GM12801 (cell line): ENCODE data around the gene AP4E1.

ENCODE experiments used
- TF ChIP-seq, protein P1 (sequence below): IDR thresholded peaks from one replicate; pipeline ENCODE4 v1.5.1; 2011; ENCODE audit warnings: control low read depth; ENCODE audit not compliant: insufficient read length; ENCODE audit errors: extremely low read depth

The AP4E1 gene

DNA sequence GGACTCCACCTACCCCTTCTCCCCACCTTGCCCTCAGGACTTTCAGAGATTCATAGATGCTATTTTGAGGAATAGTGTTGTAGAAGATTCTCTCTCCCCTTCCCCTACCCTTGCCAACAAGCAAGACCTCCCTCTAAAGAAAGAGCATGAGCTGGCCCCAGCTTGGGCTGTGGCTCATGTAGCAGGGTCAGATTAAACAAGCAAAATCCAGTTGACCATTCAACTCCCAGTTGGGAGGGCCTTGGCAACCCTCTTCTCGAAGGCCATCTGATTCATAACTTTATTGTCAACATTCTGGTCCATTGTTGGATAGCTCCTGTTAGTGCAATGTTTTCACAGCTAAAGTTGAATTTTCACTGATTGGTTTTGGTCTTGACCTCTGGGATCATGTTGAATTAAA lies 145.1 kb downstream of the AP4E1 start:
- TF ChIP-seq, protein P1, sequence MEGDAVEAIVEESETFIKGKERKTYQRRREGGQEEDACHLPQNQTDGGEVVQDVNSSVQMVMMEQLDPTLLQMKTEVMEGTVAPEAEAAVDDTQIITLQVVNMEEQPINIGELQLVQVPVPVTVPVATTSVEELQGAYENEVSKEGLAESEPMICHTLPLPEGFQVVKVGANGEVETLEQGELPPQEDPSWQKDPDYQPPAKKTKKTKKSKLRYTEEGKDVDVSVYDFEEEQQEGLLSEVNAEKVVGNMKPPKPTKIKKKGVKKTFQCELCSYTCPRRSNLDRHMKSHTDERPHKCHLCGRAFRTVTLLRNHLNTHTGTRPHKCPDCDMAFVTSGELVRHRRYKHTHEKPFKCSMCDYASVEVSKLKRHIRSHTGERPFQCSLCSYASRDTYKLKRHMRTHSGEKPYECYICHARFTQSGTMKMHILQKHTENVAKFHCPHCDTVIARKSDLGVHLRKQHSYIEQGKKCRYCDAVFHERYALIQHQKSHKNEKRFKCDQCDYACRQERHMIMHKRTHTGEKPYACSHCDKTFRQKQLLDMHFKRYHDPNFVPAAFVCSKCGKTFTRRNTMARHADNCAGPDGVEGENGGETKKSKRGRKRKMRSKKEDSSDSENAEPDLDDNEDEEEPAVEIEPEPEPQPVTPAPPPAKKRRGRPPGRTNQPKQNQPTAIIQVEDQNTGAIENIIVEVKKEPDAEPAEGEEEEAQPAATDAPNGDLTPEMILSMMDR, result no peak

DNA sequence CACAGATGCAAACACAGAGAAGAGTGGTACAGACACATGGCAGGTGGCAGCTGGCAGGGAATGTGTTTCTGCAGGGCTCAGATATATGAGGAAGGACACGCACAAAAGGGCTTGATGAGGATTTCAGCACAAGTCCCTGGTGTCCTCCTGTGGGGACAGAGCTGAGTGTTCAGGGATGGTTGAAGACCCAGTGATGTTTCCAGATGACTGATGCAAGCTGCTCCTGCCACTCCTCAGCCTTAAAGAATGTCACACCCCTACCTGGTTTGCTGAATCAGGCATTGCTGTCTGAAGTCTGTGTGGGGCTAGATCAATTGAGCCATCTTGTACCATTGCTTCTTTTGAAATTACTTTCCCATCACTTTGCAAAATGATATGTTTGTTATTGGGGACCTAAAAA lies 146.1 kb downstream of the AP4E1 start:
- TF ChIP-seq, protein P1, result no peak
